DMS 273 treated with DMSO at 0.1 percent for 48 hours (cell line): ENCODE measurements around the gene DZIP1.
"Not testable (repeated sequence)": the region's sequence is repeated elsewhere in the genome, so short reads cannot be mapped to it uniquely, and the experiment has no call there.

ENCODE experiments used
- DNase-seq: peaks from one replicate; lab custom pipeline; 2025; lab: John Stamatoyannopoulos, UW

The DZIP1 gene

DNA sequence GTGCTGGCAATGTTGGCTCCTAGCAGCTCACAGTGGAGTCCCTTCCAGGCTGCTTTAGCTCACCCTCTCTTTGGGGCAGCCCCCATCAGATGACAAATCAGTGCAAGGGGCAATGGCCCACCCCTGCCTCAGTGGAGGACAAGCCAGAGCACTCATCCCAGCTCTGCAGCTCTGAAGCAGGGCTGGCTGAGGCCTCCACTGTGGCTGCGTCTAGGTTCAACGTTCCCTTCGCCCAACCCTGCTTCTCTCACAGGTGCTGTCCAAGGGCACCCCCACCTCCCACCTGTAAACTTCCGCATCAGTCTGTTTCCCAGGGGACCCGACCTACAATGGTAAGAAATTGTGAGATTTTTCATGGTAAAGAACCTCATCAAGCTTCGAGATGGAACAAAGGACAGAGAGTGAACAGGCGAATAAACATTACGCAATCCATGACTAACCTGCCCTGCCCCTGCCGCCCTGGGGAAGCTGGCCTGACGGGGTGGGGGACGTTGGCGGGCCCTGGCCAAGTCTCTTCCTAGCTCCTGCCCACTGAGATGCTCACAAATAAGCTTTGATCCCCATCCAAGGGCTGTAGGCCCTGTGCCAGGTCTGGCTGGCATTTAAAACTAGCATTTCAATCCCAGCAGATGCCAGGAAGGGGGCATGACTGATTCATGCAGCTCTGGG, 40.5 kb downstream of the DZIP1 start:
- no peak for DNase-seq

GRCh38 chr13:95601906-95602305, 42.6 kb downstream of the DZIP1 start:
- DNase-seq: no peak

GRCh38 chr13:95601216-95601615, 43.3 kb downstream of the DZIP1 start:
- DNase-seq: no peak

DNA sequence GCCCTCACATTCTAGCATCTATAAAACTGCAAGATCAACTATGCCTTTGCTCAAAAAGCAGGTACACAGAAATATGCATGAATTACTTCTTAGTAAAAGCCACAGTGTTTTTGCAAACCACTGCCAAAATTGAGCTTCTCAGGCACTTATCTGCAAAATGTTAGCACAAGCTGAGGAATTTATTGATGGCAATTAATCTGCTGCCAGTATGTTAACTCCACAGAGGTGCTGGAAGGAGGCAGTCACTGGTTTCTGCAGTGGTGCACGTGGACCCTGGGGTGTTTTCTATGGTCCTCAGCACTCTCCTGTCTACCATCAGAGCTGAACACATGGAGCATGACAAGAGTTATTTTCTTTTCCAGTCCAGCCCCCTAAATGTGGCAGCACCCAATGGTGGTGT, 47.8 kb downstream of the DZIP1 start:
- DNase-seq: no peak

DNA sequence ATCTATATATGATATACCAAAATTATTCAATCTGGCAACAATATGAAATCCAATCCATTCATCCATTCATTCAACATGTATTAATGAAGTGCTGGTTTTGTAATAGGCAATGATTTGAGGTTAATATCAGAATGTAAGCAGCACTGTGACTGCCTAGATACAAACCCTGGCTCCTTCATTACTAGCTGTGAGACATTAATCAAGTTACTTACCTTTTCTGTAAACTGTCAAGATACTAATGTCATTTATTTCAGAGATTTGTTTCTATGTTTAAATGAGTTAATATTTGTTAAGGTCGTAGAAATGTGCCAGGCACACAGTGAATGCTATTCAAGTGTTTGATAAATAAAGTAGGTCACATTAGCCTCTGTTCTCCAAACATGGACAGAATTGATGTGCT, 51.0 kb downstream of the DZIP1 start:
- no peak for DNase-seq

DNA sequence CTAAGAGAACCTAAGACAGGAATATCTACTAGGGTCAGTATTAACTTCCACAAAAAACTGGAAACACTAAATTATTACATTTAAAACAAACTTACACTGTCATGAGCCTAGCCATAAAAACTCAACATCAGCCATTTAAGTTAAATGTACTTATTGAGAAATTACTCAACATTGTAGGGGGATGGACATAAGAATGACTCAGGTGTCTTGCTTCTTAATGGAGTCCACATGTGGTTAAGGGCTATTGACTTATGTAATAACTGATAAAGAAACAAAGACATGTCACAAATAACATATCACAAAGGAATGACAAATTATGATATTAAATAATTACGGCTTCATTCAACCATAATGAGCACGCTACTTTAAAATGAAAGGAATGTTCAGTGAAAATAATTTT, 55.8 kb downstream of the DZIP1 start:
- DNase-seq: no peak

DNA sequence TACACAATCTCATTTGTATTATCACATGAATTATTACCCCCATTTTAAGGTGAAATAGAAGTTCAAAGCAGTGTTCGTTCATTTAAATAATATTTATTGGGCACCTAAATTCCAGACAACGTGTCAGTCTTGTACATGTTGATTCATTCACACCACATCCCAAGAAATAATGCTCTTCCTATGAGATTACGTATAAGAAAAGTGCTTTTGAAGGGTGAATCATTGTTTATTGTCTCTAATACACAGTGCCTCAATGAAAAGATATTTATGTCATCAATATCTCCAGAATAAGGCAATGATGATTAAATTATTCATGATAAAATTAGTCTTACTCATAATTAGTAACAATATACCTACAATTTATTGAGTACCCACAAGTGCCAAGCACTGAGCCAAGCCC, 56.4 kb downstream of the DZIP1 start:
- no peak for DNase-seq

GRCh38 chr13:95585867-95586266, 58.6 kb downstream of the DZIP1 start:
- no peak for DNase-seq

DNA sequence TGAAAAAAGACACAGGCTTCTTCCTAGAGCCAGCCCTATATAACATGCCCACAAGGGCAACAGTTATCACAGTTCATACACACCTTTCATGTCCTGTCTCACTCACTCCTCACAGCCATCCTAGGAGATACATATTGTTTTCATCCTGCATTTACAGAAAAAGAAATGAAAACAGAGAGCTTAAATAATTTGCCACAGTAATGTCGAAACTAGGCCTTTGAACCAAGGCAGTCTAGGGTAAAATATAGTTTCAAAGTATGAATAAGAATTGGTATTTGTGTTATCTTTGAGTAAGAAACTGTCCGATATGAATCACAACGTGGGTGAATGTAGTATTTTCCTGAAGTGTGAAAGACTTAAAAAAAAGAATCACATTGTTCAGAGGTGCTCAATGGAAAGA, 65.2 kb downstream of the DZIP1 start:
- no peak for DNase-seq

DNA sequence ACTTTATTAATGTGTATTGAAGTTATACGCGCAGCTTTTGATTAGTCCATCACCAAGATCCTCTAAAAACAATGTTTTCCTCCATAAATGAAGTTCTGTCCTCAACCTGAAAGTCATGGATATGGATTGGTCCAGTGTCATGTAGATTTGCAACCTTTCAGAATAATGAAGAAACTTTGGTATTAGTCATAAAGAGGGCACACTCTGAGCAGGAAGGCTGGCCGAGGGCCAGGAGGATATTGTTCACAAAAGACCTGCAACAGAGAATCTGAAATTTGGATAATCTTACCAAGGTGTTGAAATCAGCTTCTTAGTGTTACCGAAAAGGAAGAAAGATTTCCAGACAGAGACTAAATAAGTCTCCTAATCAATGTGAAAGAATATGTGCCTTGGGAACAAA, 71.3 kb downstream of the DZIP1 start:
- DNase-seq: no peak

DNA sequence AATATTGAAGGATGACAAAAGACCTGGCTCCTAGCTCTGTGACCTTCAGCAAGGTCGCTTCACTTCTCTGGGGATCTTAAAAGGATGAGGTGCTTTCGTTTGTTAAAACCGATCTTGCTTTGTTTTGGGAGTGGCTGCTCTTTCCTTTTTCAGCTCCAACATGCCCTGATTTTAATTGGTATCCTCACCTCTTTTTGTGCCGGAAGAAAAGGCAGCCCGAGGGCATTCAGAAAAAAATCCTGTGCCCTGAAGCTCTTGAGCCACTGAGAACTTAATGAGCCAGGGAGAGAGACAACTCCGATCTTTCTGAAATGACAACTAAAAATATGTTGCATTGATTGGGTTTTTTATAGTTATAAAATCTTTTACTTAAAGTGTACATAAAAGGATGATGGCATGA, 72.6 kb downstream of the DZIP1 start:
- DNase-seq: no peak

GRCh38 chr13:95570016-95570415, 74.5 kb downstream of the DZIP1 start:
- DNase-seq: no peak

- DNase-seq: no peak
These were observed 76.4 kb downstream of the DZIP1 start for GRCh38 chr13:95568131-95568530.

- not testable (repeated sequence) for DNase-seq
These were observed 78.7 kb downstream of the DZIP1 start for GRCh38 chr13:95565758-95566157.

GRCh38 chr13:95564733-95565291, 79.7 kb downstream of the DZIP1 start:
- no peak for DNase-seq

GRCh38 chr13:95564091-95564490, 80.4 kb downstream of the DZIP1 start:
- DNase-seq: no peak

- DNase-seq: no peak
These were observed 84.1 kb downstream of the DZIP1 start for GRCh38 chr13:95560387-95560786.

GRCh38 chr13:95559100-95559499, 85.4 kb downstream of the DZIP1 start:
- DNase-seq: no peak

GRCh38 chr13:95557013-95557412, 87.5 kb downstream of the DZIP1 start:
- no peak for DNase-seq

DNA sequence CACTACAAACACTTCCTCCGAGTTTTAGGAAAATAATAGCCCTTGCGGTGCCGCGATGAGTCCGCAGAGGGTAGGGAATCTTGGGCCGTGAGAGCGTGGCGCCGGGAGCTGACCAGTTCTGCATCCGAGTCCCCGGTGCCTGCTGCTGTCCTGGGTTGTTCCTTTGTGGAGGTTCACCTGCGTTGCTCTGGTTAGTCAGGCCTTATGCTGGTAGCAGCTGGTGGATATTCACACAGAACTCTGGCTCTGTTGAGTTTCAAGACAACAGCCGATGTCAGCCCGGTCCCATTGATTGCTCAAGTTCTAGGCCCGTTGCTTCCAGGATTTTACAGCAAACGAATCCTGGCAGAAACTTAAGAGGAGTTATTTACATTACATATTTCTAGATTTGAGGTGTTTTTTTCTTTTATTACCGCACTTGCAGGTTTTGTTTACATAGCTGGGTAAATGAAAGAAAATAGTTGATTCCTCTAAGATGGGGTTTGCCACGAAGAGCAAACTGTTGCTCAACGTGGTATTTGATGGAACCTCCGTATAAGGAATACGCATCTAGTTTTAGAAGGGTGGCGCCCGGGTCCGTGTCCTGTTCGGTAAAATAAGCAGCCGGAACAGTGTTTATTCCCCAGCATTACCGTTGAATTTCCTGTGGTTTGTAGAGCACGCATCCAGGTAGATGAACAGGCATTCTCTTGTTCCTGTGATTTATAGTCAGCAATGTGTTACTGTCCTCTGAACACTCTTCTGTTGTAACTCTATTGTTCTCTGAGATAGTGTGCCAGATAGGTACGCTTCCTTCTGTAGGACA, 90.7 kb downstream of the DZIP1 start:
- DNase-seq: no peak

GRCh38 chr13:95552539-95553441, 91.7 kb downstream of the DZIP1 start, which contains the start of gene CLDN10:
Gene CLDN10 (plus strand): TSS chr13:95552720. CDS start chr13:95552754, 34 bp downstream.
- no peak for DNase-seq

- DNase-seq: no peak
These were observed 92.3 kb downstream of the DZIP1 start for GRCh38 chr13:95552208-95552538.
